ENCODE data around the gene FCHSD1.
A peak's percentile ranks its signal among the peaks of the same experiment; 100 is the strongest.

Gene FCHSD1

DNA sequence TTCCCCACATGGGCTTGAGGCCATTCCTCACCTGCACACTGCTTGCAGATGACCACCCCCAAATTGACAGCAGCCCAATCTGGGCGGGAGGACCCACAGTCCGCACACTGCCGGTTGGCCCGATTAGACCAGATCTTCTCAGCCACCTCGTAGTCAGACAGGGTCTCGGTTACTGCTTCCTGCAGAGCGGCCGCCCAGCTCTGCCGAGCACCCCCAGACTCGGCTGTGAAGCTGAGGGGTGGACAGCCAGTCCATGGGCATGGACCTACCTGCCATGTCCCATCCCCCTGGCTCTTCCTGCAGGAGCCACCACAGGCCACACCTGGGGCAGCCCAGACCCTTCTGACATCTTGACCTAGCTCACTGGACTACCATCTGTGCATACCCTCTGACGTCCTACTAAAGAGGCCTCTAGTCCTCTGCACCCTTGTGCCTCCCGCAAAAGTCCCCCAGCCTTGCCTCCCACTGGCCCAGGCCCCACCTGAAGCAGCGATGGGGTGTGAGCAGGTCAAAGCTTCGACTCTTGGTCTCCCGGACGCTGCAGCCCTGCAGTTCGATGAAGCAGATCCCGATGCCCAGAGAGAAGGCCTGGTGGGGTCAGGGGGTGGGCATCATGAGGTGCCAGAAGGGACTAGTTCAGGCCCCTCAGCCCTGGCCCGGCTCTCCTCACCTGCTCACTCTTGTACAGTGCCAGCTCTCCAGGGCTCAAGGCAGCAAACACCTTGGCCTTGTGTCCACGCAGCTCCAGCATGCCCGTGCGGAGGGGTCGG lies 21.0 kb upstream of the FCHSD1 start:
- no peak overlapping the region for H3K23ac ChIP-seq (ENCODE audit: low read length)
- H3K56ac ChIP-seq (ENCODE audit: low read length), result no peak overlapping the region
- H3K18ac ChIP-seq (ENCODE audit: low read length), result no peak overlapping the region
- no peak overlapping the region for H3K4me2 ChIP-seq (ENCODE audit: low read length)
- H3K36me3 ChIP-seq (ENCODE audit: control insufficient read depth, insufficient read depth, low read length), result peaks cover 4% of the 10 kb centered on the region
- no CpG with 5 or more reads among the region's 23 CpGs for WGBS (ENCODE audit: extremely low coverage, insufficient coverage, low lambda C conversion rate)
- no peak overlapping the region for H2BK5ac ChIP-seq (ENCODE audit: low read length)
- no peak overlapping the region for H2BK15ac ChIP-seq (replicated peaks; ENCODE audit: low read depth)
- H3K79me2 ChIP-seq (ENCODE audit: control insufficient read depth, insufficient read depth, low read length), result no peaks in the 10 kb centered on the region
- H3K79me1 ChIP-seq (ENCODE audit: low read length), result no peaks in the 10 kb centered on the region
- no peak overlapping the region for H4K5ac ChIP-seq (ENCODE audit: low read length)
- H4K8ac ChIP-seq (ENCODE audit: low read depth, low read length), result no peak overlapping the region
- DNase-seq, result no peak
- H3K4me1 ChIP-seq (ENCODE audit: control insufficient read depth, low read depth, low read length), result no peaks in the 10 kb centered on the region
- H3K4ac ChIP-seq (ENCODE audit: low read depth, low read length), result no peak overlapping the region
- no peak overlapping the region for H3K4me3 ChIP-seq (ENCODE audit: low read length)
- no peak overlapping the region for H3K27ac ChIP-seq (ENCODE audit: low read depth, low read length)
- H3K27me3 ChIP-seq (ENCODE audit: insufficient read depth, low read length, poor library complexity), result no peaks in the 10 kb centered on the region
- no peak overlapping the region for H3K9ac ChIP-seq (ENCODE audit: low read length)
- no peak overlapping the region for H2AK5ac ChIP-seq (ENCODE audit: low read length)
- H2BK120ac ChIP-seq (ENCODE audit: low read depth, low read length), result no peak overlapping the region

DNA sequence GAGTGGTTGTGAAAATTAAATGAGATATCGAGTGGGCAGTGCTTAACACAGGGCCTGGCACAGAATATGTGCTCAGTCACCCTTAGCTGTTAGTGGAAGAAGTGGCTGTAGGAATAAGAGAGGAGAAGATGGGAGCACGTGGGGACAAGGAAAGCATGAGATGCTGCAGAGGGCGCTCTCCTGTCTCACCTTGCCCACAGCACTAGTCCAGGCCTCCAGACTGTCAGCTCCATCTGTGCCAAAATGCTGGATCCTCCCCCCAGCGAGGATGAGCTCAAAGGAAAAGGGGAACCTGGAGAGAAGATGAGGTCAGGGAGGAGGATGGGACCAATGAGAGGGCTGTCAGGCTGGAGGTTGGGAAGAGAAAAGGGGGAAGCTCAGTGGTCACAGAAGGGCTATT lies 18.3 kb upstream of the FCHSD1 start:
- no peak overlapping the region for H3K4me3 ChIP-seq (ENCODE audit: low read length)
- no peak overlapping the region for H3K4me2 ChIP-seq (ENCODE audit: low read length)
- H2BK5ac ChIP-seq (ENCODE audit: low read length), result no peak overlapping the region
- H2AK5ac ChIP-seq (ENCODE audit: low read length), result no peak overlapping the region
- H3K27ac ChIP-seq (ENCODE audit: low read depth, low read length), result no peak overlapping the region
- H3K79me1 ChIP-seq (ENCODE audit: low read length), result no peaks in the 10 kb centered on the region
- H3K36me3 ChIP-seq (ENCODE audit: control insufficient read depth, insufficient read depth, low read length), result peaks cover 4% of the 10 kb centered on the region
- H3K4me1 ChIP-seq (ENCODE audit: control insufficient read depth, low read depth, low read length), result no peaks in the 10 kb centered on the region
- WGBS (ENCODE audit: extremely low coverage, insufficient coverage, low lambda C conversion rate), result no CpG with 5 or more reads among the region's 4 CpGs
- DNase-seq, result peak; percentile 45
- H3K27me3 ChIP-seq (ENCODE audit: insufficient read depth, low read length, poor library complexity), result no peaks in the 10 kb centered on the region
- H3K4ac ChIP-seq (ENCODE audit: low read depth, low read length), result no peak overlapping the region
- no peak overlapping the region for H2BK120ac ChIP-seq (ENCODE audit: low read depth, low read length)
- H3K18ac ChIP-seq (ENCODE audit: low read length), result no peak overlapping the region
- no peak overlapping the region for H4K5ac ChIP-seq (ENCODE audit: low read length)
- H3K79me2 ChIP-seq (ENCODE audit: control insufficient read depth, insufficient read depth, low read length), result no peaks in the 10 kb centered on the region
- no peak overlapping the region for H4K8ac ChIP-seq (ENCODE audit: low read depth, low read length)
- H2BK15ac ChIP-seq (replicated peaks; ENCODE audit: low read depth), result no peak overlapping the region
- no peak overlapping the region for H3K9ac ChIP-seq (ENCODE audit: low read length)
- no peak overlapping the region for H3K56ac ChIP-seq (ENCODE audit: low read length)
- H3K23ac ChIP-seq (ENCODE audit: low read length), result no peak overlapping the region

DNA sequence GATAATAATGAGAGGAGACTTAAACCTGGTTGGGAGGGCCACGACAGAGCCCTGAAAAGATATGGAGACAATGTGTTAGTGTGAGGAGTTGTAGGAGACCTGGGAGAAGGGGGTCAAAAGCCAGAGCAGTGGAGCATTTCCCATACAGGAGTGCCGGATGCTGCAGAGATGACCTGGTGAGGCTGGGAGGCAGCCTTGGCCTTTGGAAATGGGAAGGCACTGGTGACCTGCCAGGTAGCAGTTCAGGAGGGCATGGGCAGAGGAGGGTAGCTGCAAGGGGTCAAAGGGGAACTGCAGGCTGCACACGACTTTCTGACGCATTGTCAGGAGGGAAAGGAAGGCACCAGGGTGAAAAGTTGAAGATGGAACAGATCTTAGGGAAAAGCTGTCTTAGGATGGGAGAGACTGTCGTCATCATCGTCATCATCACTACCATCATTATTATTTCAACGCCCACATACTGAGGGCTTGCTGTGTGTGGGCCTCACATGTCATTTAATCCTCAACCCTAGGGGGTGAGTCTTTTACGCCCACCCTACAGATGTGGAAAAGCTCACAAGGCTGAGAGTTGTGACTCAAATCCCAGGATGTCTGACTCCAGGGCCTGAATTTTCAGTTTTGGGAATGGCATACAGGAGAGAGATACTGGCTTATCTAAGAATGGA lies 17.5 kb upstream of the FCHSD1 start:
- no peak overlapping the region for H2AK5ac ChIP-seq (ENCODE audit: low read length)
- H3K36me3 ChIP-seq (ENCODE audit: control insufficient read depth, insufficient read depth, low read length), result peaks cover 6% of the 10 kb centered on the region
- no peaks in the 10 kb centered on the region for H3K27me3 ChIP-seq (ENCODE audit: insufficient read depth, low read length, poor library complexity)
- H3K4ac ChIP-seq (ENCODE audit: low read depth, low read length), result no peak overlapping the region
- H2BK120ac ChIP-seq (ENCODE audit: low read depth, low read length), result no peak overlapping the region
- H3K18ac ChIP-seq (ENCODE audit: low read length), result no peak overlapping the region
- H2BK15ac ChIP-seq (replicated peaks; ENCODE audit: low read depth), result no peak overlapping the region
- no peaks in the 10 kb centered on the region for H3K79me1 ChIP-seq (ENCODE audit: low read length)
- H3K4me3 ChIP-seq (ENCODE audit: low read length), result no peak overlapping the region
- H3K23ac ChIP-seq (ENCODE audit: low read length), result no peak overlapping the region
- no peak overlapping the region for H4K5ac ChIP-seq (ENCODE audit: low read length)
- no peak overlapping the region for H3K9ac ChIP-seq (ENCODE audit: low read length)
- H3K4me1 ChIP-seq (ENCODE audit: control insufficient read depth, low read depth, low read length), result no peaks in the 10 kb centered on the region
- H2BK5ac ChIP-seq (ENCODE audit: low read length), result no peak overlapping the region
- H3K56ac ChIP-seq (ENCODE audit: low read length), result no peak overlapping the region
- H3K79me2 ChIP-seq (ENCODE audit: control insufficient read depth, insufficient read depth, low read length), result no peaks in the 10 kb centered on the region
- DNase-seq, result no peak
- whole genome bisulfite sequencing (ENCODE audit: extremely low coverage, insufficient coverage, low lambda C conversion rate), result no CpG with 5 or more reads among the region's 8 CpGs
- no peak overlapping the region for H3K4me2 ChIP-seq (ENCODE audit: low read length)
- H3K27ac ChIP-seq (ENCODE audit: low read depth, low read length), result no peak overlapping the region
- no peak overlapping the region for H4K8ac ChIP-seq (ENCODE audit: low read depth, low read length)

DNA sequence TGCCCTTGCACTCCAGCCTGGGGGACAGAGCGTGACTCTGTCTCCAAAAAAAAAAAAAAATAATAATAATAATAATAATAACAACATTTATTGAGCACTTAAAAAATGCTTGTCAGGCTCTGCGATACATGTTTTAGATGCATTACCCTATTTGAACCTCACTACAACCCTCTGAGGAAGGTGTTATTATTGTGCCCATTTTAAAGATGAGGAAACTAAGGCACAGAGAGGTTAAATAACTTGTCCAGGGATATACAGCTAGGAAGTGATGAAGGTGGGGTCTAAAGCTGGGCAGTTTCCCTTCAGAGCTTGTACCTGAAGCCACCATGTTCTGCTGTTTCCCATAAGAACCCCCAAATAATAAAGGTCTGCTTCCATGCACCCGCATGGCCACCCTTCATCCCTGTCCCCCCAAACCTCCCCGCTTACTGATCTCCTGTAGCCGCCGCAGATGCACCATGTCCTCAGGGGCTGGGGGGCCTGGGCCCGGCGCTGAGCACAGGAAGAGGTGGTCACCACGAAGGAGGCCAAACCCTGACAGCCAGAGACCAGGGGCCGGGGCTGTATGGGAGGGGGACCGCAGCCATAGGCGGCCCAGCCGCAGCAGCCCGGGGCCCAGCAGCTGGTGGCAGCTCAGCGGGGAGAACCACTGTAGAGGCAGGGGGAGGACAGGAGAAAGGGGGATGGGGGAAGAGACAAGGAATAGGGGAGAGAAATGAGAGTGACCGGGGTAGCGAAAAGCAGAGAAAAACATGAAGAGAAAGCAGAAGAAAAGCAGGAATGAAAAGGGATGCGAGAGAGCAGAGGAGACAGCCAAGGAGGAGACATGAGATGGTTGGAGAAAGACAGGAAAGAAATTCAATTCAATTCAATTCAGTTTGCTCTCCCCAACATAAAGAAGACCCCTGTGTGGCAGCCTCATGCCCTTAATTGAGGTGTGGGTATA lies 15.1 kb upstream of the FCHSD1 start:
- WGBS (ENCODE audit: extremely low coverage, insufficient coverage, low lambda C conversion rate), result no CpG with 5 or more reads among the region's 18 CpGs
- Histone ChIP-seq H2BK120ac (ENCODE audit: low read depth, low read length) (no peak overlapping the region), H3K27me3 (ENCODE audit: insufficient read depth, low read length, poor library complexity) (no peaks in the 10 kb centered on the region), H3K4me3 (ENCODE audit: low read length) (no peak overlapping the region), H3K4me1 (ENCODE audit: control insufficient read depth, low read depth, low read length) (no peaks in the 10 kb centered on the region), H2BK5ac (ENCODE audit: low read length) (no peak overlapping the region), H3K56ac (ENCODE audit: low read length) (no peak overlapping the region), H3K18ac (ENCODE audit: low read length) (no peak overlapping the region), H4K5ac (ENCODE audit: low read length) (no peak overlapping the region), H4K8ac (ENCODE audit: low read depth, low read length) (no peak overlapping the region), H3K79me1 (ENCODE audit: low read length) (no peaks in the 10 kb centered on the region), H2AK5ac (ENCODE audit: low read length) (no peak overlapping the region), H3K79me2 (ENCODE audit: control insufficient read depth, insufficient read depth, low read length) (no peaks in the 10 kb centered on the region), H3K27ac (ENCODE audit: low read depth, low read length) (no peak overlapping the region), H3K23ac (ENCODE audit: low read length) (no peak overlapping the region), H3K36me3 (ENCODE audit: control insufficient read depth, insufficient read depth, low read length) (peaks cover 5% of the 10 kb centered on the region), H2BK15ac (replicated peaks; ENCODE audit: low read depth) (no peak overlapping the region), H3K9ac (ENCODE audit: low read length) (no peak overlapping the region), H3K4ac (ENCODE audit: low read depth, low read length) (no peak overlapping the region), H3K4me2 (ENCODE audit: low read length) (no peak overlapping the region)
- DNase-seq, result no peak

DNA sequence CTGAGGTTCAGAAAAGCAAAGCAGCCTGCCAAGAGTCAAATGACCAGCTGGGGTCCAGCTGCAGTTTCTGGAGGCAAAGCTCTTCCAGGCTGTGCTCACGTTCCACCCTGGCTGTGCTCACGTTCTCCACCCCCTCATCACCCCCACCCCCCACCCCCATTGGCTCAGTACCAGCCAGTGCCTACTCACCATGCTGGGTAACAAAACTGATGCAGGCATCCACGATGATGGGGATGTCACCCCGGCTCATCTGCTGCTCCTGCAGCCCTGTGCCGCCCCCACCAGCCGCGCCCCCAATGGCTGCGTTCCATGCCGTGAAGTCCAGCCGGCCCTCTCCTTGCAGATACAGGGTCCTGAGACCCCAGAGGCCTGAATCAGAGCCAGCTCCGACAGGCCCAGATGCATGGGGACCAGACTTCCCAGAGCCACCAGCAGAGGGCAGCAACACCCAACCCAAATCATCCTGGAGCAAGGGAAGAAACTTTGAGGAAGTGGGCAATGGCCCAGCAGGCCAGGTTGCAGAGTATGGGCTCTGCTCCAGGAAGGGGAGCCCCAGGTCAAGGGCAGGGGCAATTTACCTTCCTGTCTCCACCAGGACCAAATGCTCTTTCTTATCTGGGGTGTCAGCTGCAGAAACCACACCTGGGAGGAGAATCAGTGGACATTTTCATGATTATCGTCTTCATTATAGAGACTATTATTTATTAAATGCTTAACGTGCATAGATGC lies 13.7 kb upstream of the FCHSD1 start:
- Histone ChIP-seq H3K27me3 (ENCODE audit: insufficient read depth, low read length, poor library complexity) (no peaks in the 10 kb centered on the region), H2AK5ac (ENCODE audit: low read length) (no peak overlapping the region), H3K4me2 (ENCODE audit: low read length) (no peak overlapping the region), H3K18ac (ENCODE audit: low read length) (no peak overlapping the region), H2BK15ac (replicated peaks; ENCODE audit: low read depth) (no peak overlapping the region), H3K4me3 (ENCODE audit: low read length) (no peak overlapping the region), H2BK120ac (ENCODE audit: low read depth, low read length) (no peak overlapping the region), H3K4me1 (ENCODE audit: control insufficient read depth, low read depth, low read length) (no peaks in the 10 kb centered on the region), H4K5ac (ENCODE audit: low read length) (no peak overlapping the region), H3K36me3 (ENCODE audit: control insufficient read depth, insufficient read depth, low read length) (peaks cover 5% of the 10 kb centered on the region), H3K9ac (ENCODE audit: low read length) (no peak overlapping the region), H3K4ac (ENCODE audit: low read depth, low read length) (no peak overlapping the region), H2BK5ac (ENCODE audit: low read length) (no peak overlapping the region), H3K79me2 (ENCODE audit: control insufficient read depth, insufficient read depth, low read length) (no peaks in the 10 kb centered on the region), H3K79me1 (ENCODE audit: low read length) (no peaks in the 10 kb centered on the region), H3K27ac (ENCODE audit: low read depth, low read length) (no peak overlapping the region), H4K8ac (ENCODE audit: low read depth, low read length) (no peak overlapping the region), H3K56ac (ENCODE audit: low read length) (no peak overlapping the region), H3K23ac (ENCODE audit: low read length) (no peak overlapping the region)
- no CpG with 5 or more reads among the region's 13 CpGs for WGBS (ENCODE audit: extremely low coverage, insufficient coverage, low lambda C conversion rate)
- DNase-seq, result peak; percentile 84

Measured in mesendoderm (in vitro differentiated cells).